Endothelial cell (in vitro differentiated cells): Measurements from ENCODE around the gene CARD16. TPM values are rescaled to one million over a fixed set of nuclear protein-coding genes. Genes with fewer than 3 reads are reported as not detected.
"Not testable (repeated sequence)": the region's sequence is repeated elsewhere in the genome, so short reads cannot be mapped to it uniquely, and the experiment has no call there.

Experiments used
- DNase-seq: peaks from one replicate; pipeline ENCODE4 v3.0.0; 2021; ENCODE audit warnings: low spot score
- H3K27ac Mint-ChIP-seq: one replicate; pipeline ENCODE4 v1.8.0; 2021; ENCODE audit warnings: mixed read lengths, inconsistent platforms; ENCODE audit not compliant: unreplicated experiment
- H3K27me3 Mint-ChIP-seq: one replicate; pipeline ENCODE4 v1.8.0; 2021; ENCODE audit warnings: mild to moderate bottlenecking, moderate library complexity, mixed read lengths, inconsistent platforms; ENCODE audit not compliant: unreplicated experiment
- H3K36me3 Mint-ChIP-seq: one replicate; pipeline ENCODE4 v1.8.0; 2021; ENCODE audit warnings: mild to moderate bottlenecking, low read depth, mixed read lengths, inconsistent platforms; ENCODE audit not compliant: unreplicated experiment
- H3K4me1 Mint-ChIP-seq: one replicate; pipeline ENCODE4 v1.8.0; 2021; ENCODE audit warnings: mild to moderate bottlenecking, mixed read lengths, inconsistent platforms; ENCODE audit not compliant: unreplicated experiment
- H3K4me3 Mint-ChIP-seq: one replicate; pipeline ENCODE4 v1.8.0; 2021; ENCODE audit warnings: mild to moderate bottlenecking, mixed read lengths, inconsistent platforms; ENCODE audit not compliant: unreplicated experiment
- H3K9me3 Mint-ChIP-seq: one replicate; pipeline ENCODE4 v1.8.0; 2021; ENCODE audit warnings: mixed read lengths, inconsistent platforms; ENCODE audit not compliant: unreplicated experiment
- total RNA-seq: library from RNA; stranded (reverse); fragmentation: NEBNext Ultra II Directional; extraction: Animal tissue kit (Norgen Biotek cat#: 25700); gene quantifications from one replicate; pipeline ENCODE4 v1.2.1, GENCODE V29; 2021; ENCODE audit not compliant: unreplicated experiment
- TF ChIP-seq, protein P1 (sequence below): fragments of 200-600 bp; sonication (generic); IDR thresholded peaks from one replicate; pipeline ENCODE4 v1.5.0; 2021; ENCODE audit warnings: antibody characterized with exemption; ENCODE audit not compliant: unreplicated experiment

Gene CARD16
- total RNA-seq, 1 donor from 2014 or later = not detected

DNA sequence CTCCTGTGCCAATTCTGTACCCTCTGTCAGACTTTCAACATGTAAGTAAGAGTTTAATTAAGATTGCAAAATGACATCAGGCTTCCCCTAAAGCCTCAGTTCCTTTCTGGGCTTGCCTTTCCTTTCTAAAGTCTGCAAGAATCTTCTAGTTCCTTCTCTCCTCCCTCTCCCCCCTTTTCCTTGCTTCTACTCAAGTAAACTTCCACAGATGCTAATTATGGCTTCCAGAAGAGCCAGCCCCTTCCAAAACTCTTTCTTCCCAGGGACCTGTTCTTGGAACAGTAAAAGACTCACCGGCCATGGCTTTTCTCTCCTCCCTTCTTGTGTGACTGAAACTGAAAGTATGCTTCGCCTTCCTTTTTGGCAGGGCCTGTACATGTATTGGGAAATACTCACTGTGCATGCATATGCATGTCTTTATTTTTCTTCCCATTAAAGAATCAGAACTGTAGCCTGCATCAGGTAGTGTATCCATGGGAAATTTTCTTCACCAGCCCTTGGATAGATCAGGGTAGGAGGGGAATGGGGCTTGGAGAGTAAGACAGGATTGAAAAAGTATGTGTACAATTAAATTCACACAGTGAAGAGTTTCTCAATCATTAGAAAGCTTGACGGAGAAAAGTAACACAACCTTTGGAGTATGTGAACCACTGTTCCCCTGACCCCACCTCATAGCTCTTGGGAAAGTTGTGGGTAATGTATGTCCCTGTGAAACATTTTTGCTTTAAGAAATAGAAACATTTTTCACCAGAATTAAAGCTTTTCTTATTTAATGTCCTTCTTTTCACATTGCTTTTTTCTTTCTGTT lies 10.1 kb downstream of the CARD16 start, which contains the start of gene CASP1:
CASP1 (minus strand) TSS at position 332 of the 808 bp plus-strand sequence; CDS start at position 301, 31 bp downstream.
- Mint-ChIP-seq H3K27me3 (no peaks in the 10 kb centered on the region), H3K36me3 (no peaks in the 10 kb centered on the region), H3K4me1 (no peaks in the 10 kb centered on the region), H3K4me3 (no peak within 1 kb of the TSS), H3K9me3 (no peaks in the 10 kb centered on the region), H3K27ac (no peak within 1 kb of the TSS)
- TF ChIP-seq, protein P1, sequence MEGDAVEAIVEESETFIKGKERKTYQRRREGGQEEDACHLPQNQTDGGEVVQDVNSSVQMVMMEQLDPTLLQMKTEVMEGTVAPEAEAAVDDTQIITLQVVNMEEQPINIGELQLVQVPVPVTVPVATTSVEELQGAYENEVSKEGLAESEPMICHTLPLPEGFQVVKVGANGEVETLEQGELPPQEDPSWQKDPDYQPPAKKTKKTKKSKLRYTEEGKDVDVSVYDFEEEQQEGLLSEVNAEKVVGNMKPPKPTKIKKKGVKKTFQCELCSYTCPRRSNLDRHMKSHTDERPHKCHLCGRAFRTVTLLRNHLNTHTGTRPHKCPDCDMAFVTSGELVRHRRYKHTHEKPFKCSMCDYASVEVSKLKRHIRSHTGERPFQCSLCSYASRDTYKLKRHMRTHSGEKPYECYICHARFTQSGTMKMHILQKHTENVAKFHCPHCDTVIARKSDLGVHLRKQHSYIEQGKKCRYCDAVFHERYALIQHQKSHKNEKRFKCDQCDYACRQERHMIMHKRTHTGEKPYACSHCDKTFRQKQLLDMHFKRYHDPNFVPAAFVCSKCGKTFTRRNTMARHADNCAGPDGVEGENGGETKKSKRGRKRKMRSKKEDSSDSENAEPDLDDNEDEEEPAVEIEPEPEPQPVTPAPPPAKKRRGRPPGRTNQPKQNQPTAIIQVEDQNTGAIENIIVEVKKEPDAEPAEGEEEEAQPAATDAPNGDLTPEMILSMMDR = no peak
- no peak for DNase-seq

DNA sequence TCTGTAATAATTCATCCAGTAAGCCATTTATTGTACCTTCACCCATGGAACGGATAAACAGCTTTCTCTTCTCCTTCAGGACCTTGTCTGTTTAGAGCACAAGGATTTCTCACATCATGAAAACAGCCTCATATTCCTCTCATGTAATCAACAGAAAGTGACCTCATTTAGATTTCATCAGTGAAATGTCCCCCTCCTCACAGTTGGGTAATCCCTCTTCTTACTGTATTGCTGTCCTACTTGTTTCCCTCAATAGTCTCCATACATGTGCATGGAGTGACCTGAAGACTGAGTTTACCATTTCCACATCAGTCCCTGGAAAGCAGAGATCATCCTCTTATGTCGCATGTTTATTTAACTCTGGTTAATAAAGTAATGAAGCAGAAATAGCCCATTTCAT lies 10.7 kb downstream of the CARD16 start:
- H3K4me3 Mint-ChIP-seq, H3K9me3 Mint-ChIP-seq, H3K36me3 Mint-ChIP-seq, H3K27ac Mint-ChIP-seq, DNase-seq, H3K4me1 Mint-ChIP-seq, H3K27me3 Mint-ChIP-seq: not testable (repeated sequence)

DNA sequence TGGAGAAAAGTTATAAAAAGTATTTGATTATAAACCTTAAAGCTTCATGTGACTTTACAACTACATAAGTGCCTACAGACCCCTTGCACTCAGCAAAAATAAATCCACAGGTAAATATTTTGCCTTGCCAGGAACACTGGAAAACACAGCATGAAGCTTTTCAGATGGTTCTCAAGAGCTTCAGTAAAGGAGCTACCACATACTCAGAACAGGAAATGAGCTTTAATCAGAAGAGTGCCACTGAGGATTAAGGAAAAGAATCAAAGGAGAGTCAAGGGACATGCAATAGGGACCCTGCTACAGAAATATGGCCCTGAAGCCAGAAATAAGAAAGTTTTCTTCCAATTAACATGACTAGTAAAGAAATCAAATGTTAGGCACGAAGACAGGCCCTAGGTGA lies 11.4 kb downstream of the CARD16 start:
- Mint-ChIP-seq H3K36me3 (no peaks in the 10 kb centered on the region), H3K27ac (no peak overlapping the region), H3K9me3 (no peaks in the 10 kb centered on the region), H3K4me1 (no peaks in the 10 kb centered on the region), H3K4me3 (no peak overlapping the region), H3K27me3 (no peaks in the 10 kb centered on the region)
- TF ChIP-seq, protein P1 = no peak
- DNase-seq = no peak

DNA sequence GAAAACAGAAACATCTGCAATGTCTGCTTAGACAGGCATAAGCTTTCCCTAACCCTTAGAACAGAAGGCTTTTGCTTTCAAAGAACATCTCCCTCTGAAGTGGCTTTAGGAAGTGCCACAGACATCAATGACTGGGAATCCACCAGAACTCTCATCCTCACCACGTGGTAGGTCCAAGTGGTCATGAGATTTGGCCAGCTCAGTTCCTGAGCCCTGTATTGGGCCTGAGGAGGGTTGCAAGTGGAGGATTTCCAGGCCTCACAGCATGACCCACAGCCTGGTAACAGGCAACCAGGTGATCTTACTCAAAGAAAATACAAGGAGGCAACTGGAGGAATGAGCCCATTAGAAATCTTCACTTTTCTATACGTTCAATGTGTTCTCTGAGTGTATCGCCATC lies 11.8 kb downstream of the CARD16 start:
- H3K4me3 Mint-ChIP-seq = no peak overlapping the region
- H3K36me3 Mint-ChIP-seq = no peaks in the 10 kb centered on the region
- no peak for DNase-seq
- no peak overlapping the region for H3K27ac Mint-ChIP-seq
- no peaks in the 10 kb centered on the region for H3K9me3 Mint-ChIP-seq
- H3K27me3 Mint-ChIP-seq = no peaks in the 10 kb centered on the region
- TF ChIP-seq, protein P1 = no peak
- no peaks in the 10 kb centered on the region for H3K4me1 Mint-ChIP-seq

DNA sequence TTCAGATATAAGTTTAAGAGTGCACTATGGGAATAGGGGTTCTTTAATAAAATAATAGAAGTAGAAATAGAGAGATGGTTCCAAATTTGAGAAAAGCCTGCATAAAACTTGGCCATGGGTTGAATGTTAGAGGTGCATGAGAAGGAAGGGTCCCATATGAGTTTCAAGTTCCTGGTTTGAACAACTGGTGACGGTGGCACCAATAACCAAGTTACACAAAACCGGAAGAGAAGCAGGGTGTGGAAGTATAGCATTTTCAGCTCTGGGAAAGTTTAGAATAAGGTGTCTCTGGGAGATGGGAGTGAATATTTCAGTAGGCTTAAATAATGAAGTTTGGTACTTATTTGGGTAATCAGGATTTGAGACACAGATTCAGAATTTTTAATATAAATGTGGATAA lies 12.6 kb downstream of the CARD16 start:
- no peak overlapping the region for H3K27ac Mint-ChIP-seq
- no peak overlapping the region for H3K4me3 Mint-ChIP-seq
- H3K4me1 Mint-ChIP-seq = no peaks in the 10 kb centered on the region
- H3K27me3 Mint-ChIP-seq = no peaks in the 10 kb centered on the region
- no peaks in the 10 kb centered on the region for H3K36me3 Mint-ChIP-seq
- no peaks in the 10 kb centered on the region for H3K9me3 Mint-ChIP-seq
- TF ChIP-seq, protein P1 = no peak
- DNase-seq = no peak
